Neural progenitor cell (in vitro differentiated cells): ENCODE results near the gene MYH7B. TPM values are rescaled to one million over a fixed set of nuclear protein-coding genes. Genes with fewer than 3 reads are reported as not detected.

ENCODE experiments used
- DNase-seq: peaks from one replicate; pipeline ENCODE4 v3.0.0-alpha.2; 2016; ENCODE audit warnings: low spot score
- H2AFZ ChIP-seq: fragments of 200-600 bp; sonication (generic); replicated peaks from 2 replicates; pipeline ENCODE4 v1.6.1; 2016; ENCODE audit warnings: antibody characterized with exemption
- H3F3A ChIP-seq: fragments of 200-600 bp; sonication (generic); 2 replicates; pipeline ENCODE4 v1.6.1; 2016; ENCODE audit warnings: antibody characterized with exemption, low read depth
- H3K27ac ChIP-seq: fragments of 200-600 bp; sonication (generic); 2 replicates; pipeline ENCODE4 v1.5.1; 2016; ENCODE audit warnings: mild to moderate bottlenecking
- H3K27me3 ChIP-seq: fragments of 200-600 bp; sonication (generic); 2 replicates; pipeline ENCODE4 v1.6.1; 2016; ENCODE audit warnings: mild to moderate bottlenecking, moderate library complexity
- H3K36me3 ChIP-seq: fragments of 200-600 bp; sonication (generic); 2 replicates; pipeline ENCODE4 v1.5.1; 2016
- H3K4me1 ChIP-seq: fragments of 200-600 bp; sonication (generic); 2 replicates; pipeline ENCODE4 v1.6.1; 2016; ENCODE audit warnings: mixed run types
- H3K4me2 ChIP-seq: fragments of 200-600 bp; sonication (generic); 2 replicates; pipeline ENCODE4 v1.6.1; 2016
- H3K4me3 ChIP-seq: fragments of 200-600 bp; sonication (generic); 2 replicates; pipeline ENCODE4 v1.5.1; 2016
- H3K79me2 ChIP-seq: fragments of 200-600 bp; sonication (generic); 2 replicates; pipeline ENCODE4 v1.6.1; 2016; ENCODE audit warnings: low read depth
- H3K9ac ChIP-seq: fragments of 200-600 bp; sonication (generic); 2 replicates; pipeline ENCODE4 v1.6.1; 2016
- H3K9me3 ChIP-seq: fragments of 200-600 bp; sonication (generic); 2 replicates; pipeline ENCODE4 v1.5.1; 2016; ENCODE audit warnings: low read depth
- H4K20me1 ChIP-seq: fragments of 200-600 bp; sonication (generic); 2 replicates; pipeline ENCODE4 v1.6.1; 2016; ENCODE audit warnings: low read depth
- H3K27ac Mint-ChIP-seq: 3 replicates; pipeline ENCODE4 v1.8.0; 2021; ENCODE audit warnings: mixed read lengths
- H3K27me3 Mint-ChIP-seq: 2 replicates; pipeline ENCODE4 v1.8.0; 2022; ENCODE audit warnings: low read depth, mild to moderate bottlenecking, inconsistent platforms, moderate library complexity, mixed read lengths; ENCODE audit not compliant: insufficient read depth
- H3K36me3 Mint-ChIP-seq: 3 replicates; pipeline ENCODE4 v1.8.0; 2021; ENCODE audit warnings: mixed read lengths
- H3K4me1 Mint-ChIP-seq: 3 replicates; pipeline ENCODE4 v1.8.0; 2021; ENCODE audit warnings: mixed read lengths
- H3K4me3 Mint-ChIP-seq: 3 replicates; pipeline ENCODE4 v1.8.0; 2021; ENCODE audit warnings: mild to moderate bottlenecking, moderate library complexity, mixed read lengths
- H3K9me3 Mint-ChIP-seq: 3 replicates; pipeline ENCODE4 v1.8.0; 2020; ENCODE audit warnings: mixed read lengths
- EZH2 ChIP-seq: fragments of 200-600 bp; sonication (generic); IDR thresholded peaks from 2 replicates; pipeline ENCODE4 v1.6.1; 2017; ENCODE audit warnings: antibody characterized with exemption, mild to moderate bottlenecking, moderate library complexity
- EZH2phosphoT487 ChIP-seq: fragments of 200-600 bp; sonication (generic); IDR thresholded peaks from 2 replicates; pipeline ENCODE4 v1.6.1; 2017; ENCODE audit warnings: antibody characterized with exemption
- total RNA-seq: library from RNA; depleted of rRNA; stranded (reverse); fragments of >200 nt; gene quantifications from 2 replicates; pipeline ENCODE4 v1.2.3, GENCODE V29; 2015; ENCODE audit warnings: low replicate concordance
- TF ChIP-seq, protein P1 (sequence below): fragments of 200-600 bp; sonication (generic); IDR thresholded peaks from 2 replicates; pipeline ENCODE4 v1.5.1; 2017; ENCODE audit warnings: antibody characterized with exemption, mild to moderate bottlenecking

Gene MYH7B
- total RNA-seq, 1 donor from 2014 or later: not detected

GRCh38 chr20:34948030-34948429, 7.6 kb upstream of the MYH7B start:
- H3F3A ChIP-seq: no peaks in the 10 kb centered on the region
- Mint-ChIP-seq H3K36me3 (peaks cover 9% of the 10 kb centered on the region), H3K27ac (no peak overlapping the region), H3K9me3 (no peaks in the 10 kb centered on the region), H3K4me1 (peaks cover 15% of the 10 kb centered on the region), H3K4me3 (no peak overlapping the region), H3K27me3 (peaks cover 6% of the 10 kb centered on the region)
- H3K79me2 ChIP-seq: no peaks in the 10 kb centered on the region
- H4K20me1 ChIP-seq: no peaks in the 10 kb centered on the region
- H3K4me2 ChIP-seq: no peak overlapping the region
- no peaks in the 10 kb centered on the region for H3K4me1 ChIP-seq
- no peak overlapping the region for H2AFZ ChIP-seq
- H3K9me3 ChIP-seq: no peaks in the 10 kb centered on the region
- no peak overlapping the region for H3K4me3 ChIP-seq
- DNase-seq: no peak
- no peaks in the 10 kb centered on the region for H3K36me3 ChIP-seq
- no peak overlapping the region for H3K9ac ChIP-seq
- TF ChIP-seq, protein P1, sequence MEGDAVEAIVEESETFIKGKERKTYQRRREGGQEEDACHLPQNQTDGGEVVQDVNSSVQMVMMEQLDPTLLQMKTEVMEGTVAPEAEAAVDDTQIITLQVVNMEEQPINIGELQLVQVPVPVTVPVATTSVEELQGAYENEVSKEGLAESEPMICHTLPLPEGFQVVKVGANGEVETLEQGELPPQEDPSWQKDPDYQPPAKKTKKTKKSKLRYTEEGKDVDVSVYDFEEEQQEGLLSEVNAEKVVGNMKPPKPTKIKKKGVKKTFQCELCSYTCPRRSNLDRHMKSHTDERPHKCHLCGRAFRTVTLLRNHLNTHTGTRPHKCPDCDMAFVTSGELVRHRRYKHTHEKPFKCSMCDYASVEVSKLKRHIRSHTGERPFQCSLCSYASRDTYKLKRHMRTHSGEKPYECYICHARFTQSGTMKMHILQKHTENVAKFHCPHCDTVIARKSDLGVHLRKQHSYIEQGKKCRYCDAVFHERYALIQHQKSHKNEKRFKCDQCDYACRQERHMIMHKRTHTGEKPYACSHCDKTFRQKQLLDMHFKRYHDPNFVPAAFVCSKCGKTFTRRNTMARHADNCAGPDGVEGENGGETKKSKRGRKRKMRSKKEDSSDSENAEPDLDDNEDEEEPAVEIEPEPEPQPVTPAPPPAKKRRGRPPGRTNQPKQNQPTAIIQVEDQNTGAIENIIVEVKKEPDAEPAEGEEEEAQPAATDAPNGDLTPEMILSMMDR: no peak
- TF ChIP-seq EZH2phosphoT487 (no peak), EZH2 (no peak)
- H3K27me3 ChIP-seq: no peaks in the 10 kb centered on the region
- no peak overlapping the region for H3K27ac ChIP-seq

- H3F3A ChIP-seq: no peaks in the 10 kb centered on the region
- H3K27ac Mint-ChIP-seq: no peak overlapping the region
Measured at GRCh38 chr20:34949120-34949519, 6.5 kb upstream of the MYH7B start.

DNA sequence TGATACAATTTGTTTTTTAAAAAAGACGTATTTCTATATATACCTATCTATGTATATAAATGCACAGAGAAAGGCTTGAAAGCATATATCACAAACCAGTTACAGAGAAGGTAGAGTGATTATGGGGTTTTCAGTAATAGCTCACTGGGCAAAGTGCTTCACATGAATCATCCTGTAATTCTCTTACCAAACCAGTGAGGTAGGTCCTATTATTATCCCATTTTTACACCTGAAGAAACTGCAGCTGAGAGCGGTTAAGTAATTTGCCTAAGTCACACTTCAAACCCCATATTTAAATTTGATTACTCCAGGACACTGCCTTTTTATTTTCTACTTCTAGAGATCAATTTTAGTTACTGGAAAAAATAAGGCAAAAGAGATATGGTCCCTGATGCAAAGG, 4.4 kb upstream of the MYH7B start:
- Histone ChIP-seq H3K36me3 (no peaks in the 10 kb centered on the region), H3F3A (peaks cover 15% of the 10 kb centered on the region), H3K4me2 (no peak overlapping the region), H4K20me1 (no peaks in the 10 kb centered on the region), H3K4me1 (peaks cover 10% of the 10 kb centered on the region), H3K9me3 (no peaks in the 10 kb centered on the region), H3K79me2 (peaks cover 11% of the 10 kb centered on the region), H3K27me3 (no peaks in the 10 kb centered on the region), H2AFZ (no peak overlapping the region), H3K9ac (no peak overlapping the region), H3K27ac (no peak overlapping the region), H3K4me3 (no peak overlapping the region)
- TF ChIP-seq, protein P1: no peak
- TF ChIP-seq EZH2phosphoT487 (no peak), EZH2 (no peak)
- peaks cover 3% of the 10 kb centered on the region for H3K36me3 Mint-ChIP-seq
- H3K4me1 Mint-ChIP-seq: peaks cover 38% of the 10 kb centered on the region
- no peak for DNase-seq
- no peak overlapping the region for H3K4me3 Mint-ChIP-seq
- no peak overlapping the region for H3K27ac Mint-ChIP-seq
- H3K27me3 Mint-ChIP-seq: peaks cover 6% of the 10 kb centered on the region
- H3K9me3 Mint-ChIP-seq: no peaks in the 10 kb centered on the region

More at GRCh38 chr20:34949120-34949519, 6.5 kb upstream of the MYH7B start:
- TF ChIP-seq, protein P1: no peak
- TF ChIP-seq EZH2phosphoT487 (no peak), EZH2 (no peak)
- H3K4me3 ChIP-seq: no peak overlapping the region
- H3K4me1 ChIP-seq: no peaks in the 10 kb centered on the region
- no peak overlapping the region for H3K27ac ChIP-seq
- peaks cover 2% of the 10 kb centered on the region for H3K79me2 ChIP-seq
- H3K27me3 ChIP-seq: no peaks in the 10 kb centered on the region
- H3K9ac ChIP-seq: no peak overlapping the region
- Mint-ChIP-seq H3K27me3 (peaks cover 6% of the 10 kb centered on the region), H3K4me3 (no peak overlapping the region), H3K36me3 (peaks cover 3% of the 10 kb centered on the region), H3K4me1 (peaks cover 20% of the 10 kb centered on the region), H3K9me3 (no peaks in the 10 kb centered on the region)
- DNase-seq: no peak
- H3K4me2 ChIP-seq: no peak overlapping the region
- H4K20me1 ChIP-seq: no peaks in the 10 kb centered on the region
- H3K36me3 ChIP-seq: no peaks in the 10 kb centered on the region
- H3K9me3 ChIP-seq: no peaks in the 10 kb centered on the region
- H2AFZ ChIP-seq: no peak overlapping the region
